Suprapubic skin (tissue), 4 donors: ENCODE data around the gene KCNK3.

Experiments
- EP300 ChIP-seq: sonication (generic); formaldehyde crosslinking; IDR thresholded peaks from one replicate; pipeline ENCODE4 v1.6.1; 2017; ENCODE audit warnings: antibody characterized with exemption
- POLR2A ChIP-seq, 2 donors: fragments of 450-650 bp; IDR thresholded peaks; one replicate each; pipeline ENCODE4 v1.6.1; 2017; ENCODE audit warnings: antibody characterized with exemption in 2 of 2, mild to moderate bottlenecking in 2 of 2, moderate library complexity in 2 of 2
- POLR2AphosphoS5 ChIP-seq, 3 donors: sonication (generic); formaldehyde crosslinking; IDR thresholded peaks; one replicate each; pipeline ENCODE4 v1.6.1; 2017; ENCODE audit warnings: antibody characterized with exemption in 3 of 3
- TF ChIP-seq, protein P1 (sequence below), 2 donors: fragments of 200-600 bp in 1 of 2; fragments of 450-650 bp in 1 of 2; sonication (generic) in 1 of 2; IDR thresholded peaks; one replicate each; pipeline ENCODE4 v1.5.1; 2016 to 2019; ENCODE audit warnings: antibody characterized with exemption in 2 of 2, mild to moderate bottlenecking in 1 of 2, moderate library complexity in 1 of 2

DNA sequence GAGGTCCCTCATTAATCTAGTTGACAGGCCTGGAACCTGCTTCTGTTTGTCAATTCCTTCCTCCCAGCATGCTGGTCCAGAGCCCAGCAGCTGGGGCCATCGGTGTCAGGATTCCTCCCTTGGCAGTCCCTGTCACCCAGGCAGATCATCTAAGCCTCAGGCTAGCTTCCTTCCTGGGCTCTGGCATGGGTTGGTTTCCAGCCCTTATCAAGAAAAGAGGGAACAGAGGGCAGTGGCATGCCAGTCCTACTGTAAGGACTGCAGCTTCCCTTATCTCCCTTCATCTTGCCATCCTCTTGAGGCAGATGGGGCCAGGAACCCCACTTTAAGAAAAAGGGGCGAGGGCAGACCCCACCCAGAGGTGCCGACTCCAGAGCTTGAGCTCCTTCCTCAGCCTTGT lies 10.9 kb upstream of the KCNK3 start:
- no peak for TF ChIP-seq POLR2AphosphoS5 (IDR thresholded peaks at IDR 0.05)
- no peak for TF ChIP-seq POLR2A (IDR thresholded peaks at IDR 0.05)
- TF ChIP-seq, protein P1, sequence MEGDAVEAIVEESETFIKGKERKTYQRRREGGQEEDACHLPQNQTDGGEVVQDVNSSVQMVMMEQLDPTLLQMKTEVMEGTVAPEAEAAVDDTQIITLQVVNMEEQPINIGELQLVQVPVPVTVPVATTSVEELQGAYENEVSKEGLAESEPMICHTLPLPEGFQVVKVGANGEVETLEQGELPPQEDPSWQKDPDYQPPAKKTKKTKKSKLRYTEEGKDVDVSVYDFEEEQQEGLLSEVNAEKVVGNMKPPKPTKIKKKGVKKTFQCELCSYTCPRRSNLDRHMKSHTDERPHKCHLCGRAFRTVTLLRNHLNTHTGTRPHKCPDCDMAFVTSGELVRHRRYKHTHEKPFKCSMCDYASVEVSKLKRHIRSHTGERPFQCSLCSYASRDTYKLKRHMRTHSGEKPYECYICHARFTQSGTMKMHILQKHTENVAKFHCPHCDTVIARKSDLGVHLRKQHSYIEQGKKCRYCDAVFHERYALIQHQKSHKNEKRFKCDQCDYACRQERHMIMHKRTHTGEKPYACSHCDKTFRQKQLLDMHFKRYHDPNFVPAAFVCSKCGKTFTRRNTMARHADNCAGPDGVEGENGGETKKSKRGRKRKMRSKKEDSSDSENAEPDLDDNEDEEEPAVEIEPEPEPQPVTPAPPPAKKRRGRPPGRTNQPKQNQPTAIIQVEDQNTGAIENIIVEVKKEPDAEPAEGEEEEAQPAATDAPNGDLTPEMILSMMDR (IDR thresholded peaks at IDR 0.05), result no peak
- TF ChIP-seq EP300, result no peak
